K562 (cell line): ENCODE measurements around the gene TBP. TPM values are rescaled to one million over a fixed set of nuclear protein-coding genes. Genes with fewer than 3 reads are reported as not detected.
A peak's percentile ranks its signal among the peaks of the same experiment; 100 is the strongest.
"Not testable (repeated sequence)": the region's sequence is repeated elsewhere in the genome, so short reads cannot be mapped to it uniquely, and the experiment has no call there.

Experiments used
- ATAC-seq: fragments of 200-7000 bp; cut with Tn5 transposase; 3 replicates; pipeline ENCODE4 v1.9.1; 2020; ENCODE audit warnings: moderate library complexity
- BruUV-seq: library from RNA; stranded (reverse); fragments of 400-500 nt; replicated peaks from 2 replicates; lab custom pipeline; 2021; lab: Mats Ljungman, UMichigan
- CTCF ChIA-PET: fragments of 300-600 bp; formaldehyde crosslinking; extraction: SDS; loops from one replicate; lab custom pipeline; 2021; ENCODE audit warnings: low intra/inter-chr PET ratio; lab: Yijun Ruan, JAX
- POLR2A ChIA-PET: fragments of 300-600, 350-650 bp; sonication (Branson Sonifier 250); formaldehyde crosslinking; extraction: SDS; loops from one replicate; lab custom pipeline; 2021; ENCODE audit warnings: antibody characterized with exemption, inconsistent platforms; lab: Yijun Ruan, JAX
- DNase-seq, 4 experiments: peaks; one replicate each; pipeline versions ENCODE4 v3.0.0 to v3.0.0-alpha.2; 2011 to 2018; ENCODE audit warnings: low spot score in 3 of 4, mixed read lengths in 3 of 4; ENCODE audit errors: extremely low read depth in 1 of 4
- FAIRE-seq: peaks from 2 replicates; lab custom pipeline; 2011; peaks lifted over from hg19 to GRCh38; lab: Jason Lieb, UNC
- H2AFZ ChIP-seq: 2 replicates; pipeline ENCODE4 v1.6.0; 2011; ENCODE audit warnings: low read depth, low read length, control low read depth, inconsistent platforms
- H3K27ac ChIP-seq: fragments of 200-600 bp; 3 replicates; pipeline ENCODE4 v1.8.0; 2011; ENCODE audit warnings: low read depth, mild to moderate bottlenecking, control low read depth, inconsistent platforms, low read length, moderate library complexity, mixed read lengths; ENCODE audit errors: extremely low read depth
- H3K27me3 ChIP-seq, 2 experiments: fragments of 300-600 bp in 1 of 2; 2 replicates in 1 of 2; 3 replicates in 1 of 2; pipeline versions ENCODE4 v1.6.0 to v1.8.0; 2011; ENCODE audit warnings: inconsistent platforms in 2 of 2, low read length in 2 of 2, mild to moderate bottlenecking in 1 of 2, mixed read lengths in 1 of 2, moderate library complexity in 1 of 2; ENCODE audit not compliant: control insufficient read depth in 2 of 2, insufficient read depth in 2 of 2
- H3K36me3 ChIP-seq: fragments of 300-600 bp; 3 replicates; pipeline ENCODE4 v1.8.0; 2011; ENCODE audit warnings: mild to moderate bottlenecking, low read length, inconsistent platforms; ENCODE audit not compliant: control insufficient read depth, insufficient read depth
- H3K4me1 ChIP-seq, 2 experiments: fragments of 200-600 bp in 1 of 2; replicated peaks in 1 of 2; 2 replicates in 1 of 2; 3 replicates in 1 of 2; pipeline versions ENCODE4 v1.5.1 to v1.8.0; 2011; ENCODE audit warnings: inconsistent platforms in 2 of 2, low read length in 2 of 2, mild to moderate bottlenecking in 1 of 2, mixed read lengths in 1 of 2, moderate library complexity in 1 of 2; ENCODE audit not compliant: control insufficient read depth in 2 of 2, insufficient read depth in 2 of 2
- H3K4me2 ChIP-seq: 2 replicates; pipeline ENCODE4 v1.6.1; 2011; ENCODE audit warnings: low read length, control low read depth, inconsistent platforms, mixed read lengths; ENCODE audit not compliant: insufficient read depth
- H3K4me3 ChIP-seq: fragments of 200-600 bp; sonication (generic), shearing (Covaris generic); 2 replicates; pipeline ENCODE4 v1.5.1; 2016; ENCODE audit warnings: control low read depth, inconsistent platforms
- H3K79me2 ChIP-seq: fragments of 200-600 bp; 3 replicates; pipeline ENCODE4 v1.8.0; 2011; ENCODE audit warnings: low read length, inconsistent platforms; ENCODE audit not compliant: control insufficient read depth, insufficient read depth
- H3K9ac ChIP-seq, 2 experiments: 2 replicates each; pipeline versions ENCODE4 v1.6.0 to v1.6.1; 2011; ENCODE audit warnings: low read depth in 2 of 2, low read length in 2 of 2, control low read depth in 1 of 2, inconsistent platforms in 1 of 2, mild to moderate bottlenecking in 1 of 2, mixed read lengths in 1 of 2; ENCODE audit not compliant: insufficient read depth in 1 of 2
- H3K9me1 ChIP-seq: one replicate; pipeline ENCODE4 v1.6.0; 2011; ENCODE audit warnings: inconsistent platforms, mild to moderate bottlenecking, low read length, moderate library complexity; ENCODE audit not compliant: control insufficient read depth, insufficient read depth
- H3K9me3 ChIP-seq: replicated peaks from 2 replicates; pipeline ENCODE4 v1.5.1; 2011; ENCODE audit warnings: low read depth, low read length, inconsistent platforms; ENCODE audit not compliant: control insufficient read depth, insufficient read depth
- H4K20me1 ChIP-seq: replicated peaks from 2 replicates; pipeline ENCODE4 v1.6.1; 2011; ENCODE audit warnings: low read length, inconsistent platforms, mixed read lengths; ENCODE audit not compliant: control insufficient read depth, insufficient read depth
- FOXP4 ChIP-seq: sonication (generic); formaldehyde crosslinking; IDR thresholded peaks from 2 replicates; pipeline ENCODE4 v1.8.0; 2022; ENCODE audit warnings: mild to moderate bottlenecking, missing genetic modification reagents, borderline replicate concordance
- MAX ChIP-seq: sonication (generic); formaldehyde crosslinking; IDR thresholded peaks from 2 replicates; pipeline ENCODE4 v1.9.0; 2022; ENCODE audit warnings: mild to moderate bottlenecking, missing genetic modification reagents
- WGBS: fragments of 100-300 bp; shearing (Covaris generic); methylation state at CpG from one replicate; pipeline ENCODE4 v1.1.6; 2016; ENCODE audit warnings: low coverage, mixed read lengths; ENCODE audit not compliant: insufficient coverage; ENCODE audit errors: missing lambda C conversion rate; 5-methylcytosine and 5-hydroxymethylcytosine counted together
- in situ Hi-C: fragments of 300-500 bp; cut with MboI; formaldehyde crosslinking; loops from 4 replicates; pipeline ENCODE4 v1.15.0; 2018; ENCODE audit warnings: inconsistent platforms, mixed read lengths
- intact Hi-C: fragments of 100-400 bp; cut with micrococcal nuclease; formaldehyde crosslinking; loops from 2 replicates; pipeline ENCODE4 v1.14.2; 2022
- polyA plus RNA-seq, 8 experiments: library from polyadenylated mRNA; depleted of rRNA in 4 of 8; stranded (reverse) in 5 of 8; unstranded in 3 of 8; fragments of >200 nt; fragmentation: Nextera tagmentation in 2 of 8; fragmentation: Illumina TruSeq in 1 of 8; extraction: Ambion mirVana in 2 of 8; extraction: Trizol in 1 of 8; gene quantifications; 2 replicates each; pipeline versions ENCODE4 v1.2.1 to v1.2.3, GENCODE V29; 2011 to 2014; ENCODE audit warnings: inconsistent platforms in 1 of 8, missing spikeins in 1 of 8
- total RNA-seq, 7 experiments: library from RNA; depleted of rRNA in 6 of 7; stranded (reverse); fragments of >200 nt in 6 of 7; fragmentation: Illumina TruSeq in 2 of 7; extraction: Trizol in 2 of 7; gene quantifications; 2 replicates each; pipeline versions ENCODE4 v1.2.1 to v1.2.3, GENCODE V29; 2011 to 2021; ENCODE audit warnings: low replicate concordance in 1 of 7

Gene TBP
- total and polyA plus RNA-seq, 9 of the 15 experiments (the other 6 are each of a cell fraction or from before 2014, with no cell fraction given) = 28.5 to 86.1 (median 39.5) TPM

- CTCF ChIA-PET, BruUV-seq, H3K9me3 ChIP-seq, FAIRE-seq, H3K27ac ChIP-seq, DNase-seq, H3K4me2 ChIP-seq, H3K4me1 ChIP-seq, intact Hi-C loops, H3K9ac ChIP-seq, H3K79me2 ChIP-seq, in situ Hi-C loops, H4K20me1 ChIP-seq, H2AFZ ChIP-seq, H3K4me3 ChIP-seq, ATAC-seq, H3K9me1 ChIP-seq, H3K36me3 ChIP-seq: not testable (repeated sequence)
- TF ChIP-seq MAX (CRISPR knock-in tag) = peak; percentile 55; the same call in 1 of the 2 replicates
- 0 out of 2 replicates have a peak, but pooled peaks have one; percentile 28 for TF ChIP-seq FOXP4 (CRISPR knock-in tag)
- 0% methylated on average over 5 of the region's 5 CpGs for WGBS
- POLR2A ChIA-PET = interaction anchor here (1.0 kb wide), 1 partner anchor 8 kb away, joined by 3 read pairs; no protein-coding TSS in a partner anchor
- peaks cover 14 to 15% of the 10 kb centered on the region in 2 experiments; a peak in 4 of 5 replicates for H3K27me3 ChIP-seq
These were observed 45.1 kb upstream of the TBP start for GRCh38 chr6:170508892-170509722.
